NCI-H460 (cell line): ENCODE results near the gene MRTFA. TPM values are rescaled to one million over a fixed set of nuclear protein-coding genes. Genes with fewer than 3 reads are reported as not detected.

Experiments used
- DNase-seq: peaks from one replicate; pipeline ENCODE4 v3.0.0-alpha.2; 2016; ENCODE audit warnings: low read depth; ENCODE audit errors: extremely low read depth
- total RNA-seq: library from RNA; depleted of rRNA; stranded (reverse); fragments of >200 nt; shearing (Covaris generic); gene quantifications from 2 replicates; pipeline ENCODE4 v1.2.3, GENCODE V29; 2014

Gene MRTFA
- total RNA-seq, 1 experiment from 2014 or later: 5.7 TPM

DNA sequence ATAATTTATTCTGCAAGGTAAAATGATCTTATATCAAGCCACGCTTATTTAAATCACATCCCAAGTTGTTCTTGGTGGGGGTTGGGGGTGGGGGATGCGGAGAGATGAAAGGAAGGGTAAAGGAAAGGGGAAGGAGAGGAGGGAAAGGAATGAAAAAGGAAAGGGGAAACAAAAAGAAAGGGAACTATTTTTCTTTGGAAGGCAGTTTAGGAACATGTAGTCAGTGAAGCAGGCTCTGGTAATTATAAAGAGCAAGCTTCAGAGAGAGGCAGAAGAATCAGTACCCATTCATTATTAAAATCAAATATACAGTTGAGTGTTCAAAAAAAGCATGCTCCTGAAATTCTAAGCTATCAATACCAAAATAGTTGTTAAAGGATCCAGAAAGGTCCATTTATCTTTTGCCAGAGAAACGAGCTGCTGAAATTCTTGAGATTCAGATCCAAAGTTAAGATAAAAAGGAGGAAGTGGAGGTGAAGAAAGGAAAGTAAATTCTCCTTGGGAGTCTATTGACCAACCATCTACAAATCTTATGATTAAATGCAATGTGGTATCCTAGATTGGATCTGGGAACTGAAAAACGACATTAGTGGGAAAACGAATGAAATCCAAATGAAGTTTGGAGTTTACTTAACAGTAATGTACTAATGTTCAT lies 158.7 kb downstream of the MRTFA start:
- DNase-seq: no peak

GRCh38 chr22:40476341-40476740 lies 160.2 kb downstream of the MRTFA start:
- DNase-seq: no peak

GRCh38 chr22:40473703-40474102 lies 162.8 kb downstream of the MRTFA start:
- DNase-seq: no peak

GRCh38 chr22:40472579-40472978 lies 163.9 kb downstream of the MRTFA start:
- DNase-seq: no peak

DNA sequence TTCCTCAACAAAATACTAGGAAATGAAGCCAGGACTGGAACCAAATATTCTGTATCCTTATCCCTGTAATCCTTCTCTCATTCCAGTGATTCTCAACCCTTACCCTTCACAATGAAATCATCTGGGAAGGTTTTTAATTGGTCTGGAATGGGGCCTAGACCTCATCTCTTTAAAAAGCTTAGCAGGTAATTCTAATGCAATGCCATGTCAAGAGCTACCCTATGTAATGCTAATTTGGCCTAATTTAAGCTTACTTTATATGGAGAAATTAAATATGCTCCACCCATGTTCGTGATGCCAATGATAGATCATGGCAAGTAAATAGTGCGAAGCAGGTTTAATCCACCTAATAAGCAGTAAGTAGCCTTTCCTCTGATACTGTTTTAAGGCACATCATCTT lies 164.5 kb downstream of the MRTFA start:
- DNase-seq: no peak

DNA sequence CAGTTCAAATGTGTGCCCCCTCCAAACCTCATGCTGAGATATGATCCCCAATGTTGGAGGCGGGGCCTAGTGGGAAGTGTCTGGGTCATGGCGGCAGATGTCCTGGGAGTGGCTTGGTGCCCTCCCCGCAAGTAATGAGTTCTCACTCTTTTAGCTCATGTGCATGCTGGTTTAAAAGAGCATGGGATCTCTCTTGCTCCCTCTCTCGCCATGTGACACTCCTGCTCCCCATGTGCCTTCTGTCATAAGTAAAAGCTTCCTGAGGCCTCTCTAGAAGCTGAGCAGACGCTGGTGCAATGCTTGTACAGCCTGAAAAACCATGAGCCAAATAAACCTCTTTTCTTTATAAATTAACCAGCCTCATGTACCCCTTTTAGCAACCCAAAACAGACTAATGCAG lies 167.3 kb downstream of the MRTFA start:
- DNase-seq: no peak

DNA sequence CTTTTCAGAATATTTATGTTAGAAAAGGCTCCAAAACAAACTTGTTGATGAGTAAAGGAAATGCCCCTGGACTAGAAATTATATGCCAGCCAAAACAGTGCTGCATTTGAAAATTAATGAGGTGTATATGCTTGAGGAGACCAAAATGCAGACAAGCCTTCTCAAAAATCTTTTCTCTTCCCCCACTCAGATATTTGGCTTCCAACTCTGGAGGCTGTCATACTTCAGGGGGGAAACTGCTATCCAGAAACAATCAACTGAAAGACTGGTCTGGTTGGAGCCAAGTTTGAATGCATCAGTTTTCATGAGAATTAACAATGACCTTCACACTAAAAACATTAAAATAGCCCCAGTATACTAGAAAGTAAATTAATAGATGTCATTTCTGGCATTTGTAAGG lies 167.9 kb downstream of the MRTFA start:
- no peak for DNase-seq

GRCh38 chr22:40466976-40467375 lies 169.5 kb downstream of the MRTFA start:
- DNase-seq: no peak

DNA sequence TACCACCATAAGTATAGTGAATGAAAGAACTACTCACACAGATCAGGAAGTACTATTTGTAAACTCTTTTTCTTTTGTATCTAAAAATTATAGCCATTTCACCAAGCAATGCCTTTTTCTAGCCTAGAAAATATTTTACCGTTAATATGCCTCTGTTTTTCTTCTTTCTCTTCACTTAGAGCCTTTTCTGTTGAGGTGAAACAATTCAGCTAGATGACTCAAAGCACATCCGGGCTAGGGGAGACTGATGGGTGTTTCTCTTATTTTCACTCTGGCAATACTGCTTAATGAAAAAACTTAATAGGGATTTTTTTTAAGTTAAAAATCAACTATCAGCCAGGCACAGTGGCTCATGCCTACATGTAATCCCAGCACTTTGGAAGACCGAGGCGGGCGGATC lies 172.8 kb downstream of the MRTFA start:
- DNase-seq: no peak

- no peak for DNase-seq
Observed at GRCh38 chr22:40463017-40463631, 173.4 kb downstream of the MRTFA start.

DNA sequence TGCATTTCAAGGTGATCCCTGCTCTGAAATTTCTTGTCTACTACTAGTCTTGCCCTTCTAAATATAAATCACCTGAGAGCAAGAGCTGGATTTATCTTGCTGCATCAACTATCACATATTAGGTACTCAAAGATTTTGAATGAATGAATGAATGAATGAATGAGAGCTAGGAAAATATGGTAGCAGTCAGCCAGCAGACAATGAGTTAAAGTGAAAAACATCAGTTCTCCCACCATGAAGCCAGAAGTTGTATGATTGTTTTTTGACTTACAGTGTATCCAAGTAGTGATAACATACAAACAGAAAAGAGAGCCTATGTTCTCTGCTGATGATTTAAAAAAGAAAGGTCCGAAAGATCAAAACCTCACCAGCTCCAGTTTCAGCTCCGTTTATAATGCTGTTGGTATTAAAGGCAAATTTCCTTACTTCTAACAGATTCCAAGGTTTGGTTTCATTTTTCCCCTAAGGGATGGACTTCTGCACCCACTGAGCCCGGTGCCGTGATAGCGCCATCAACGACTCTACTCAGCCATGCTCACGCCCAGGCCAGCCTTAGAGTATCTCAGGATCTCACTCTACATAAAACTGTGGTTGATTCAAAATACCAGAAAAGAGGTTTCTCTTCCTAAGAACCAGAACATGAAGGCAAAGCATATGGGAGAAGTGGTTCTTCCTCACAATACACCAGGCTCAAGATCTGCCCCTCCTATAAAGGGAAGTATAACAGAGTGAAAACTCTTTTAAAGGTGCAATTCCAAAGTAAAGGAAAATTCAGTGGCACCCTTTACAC lies 174.1 kb downstream of the MRTFA start:
- no peak for DNase-seq

DNA sequence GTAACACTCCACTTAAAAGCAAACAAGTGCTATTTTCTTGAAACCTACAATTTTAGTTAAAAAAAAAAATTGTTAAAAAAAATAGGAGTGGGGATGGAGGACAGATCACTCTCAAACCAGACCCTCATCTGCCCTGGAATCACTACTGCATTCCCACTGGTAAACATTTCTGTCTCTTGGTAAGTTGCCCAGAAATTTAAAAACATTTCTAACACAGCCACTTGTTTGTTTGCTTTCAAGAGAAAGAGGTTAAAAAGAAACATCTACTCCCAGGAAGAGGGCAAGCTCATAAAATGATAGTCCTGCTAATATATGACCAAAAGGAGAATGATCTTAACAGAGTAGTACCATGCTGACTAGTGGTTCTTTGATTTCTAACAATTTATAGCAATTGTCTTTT lies 182.8 kb downstream of the MRTFA start:
- no peak for DNase-seq

- DNase-seq: no peak
Observed at GRCh38 chr22:40452730-40453487, 183.6 kb downstream of the MRTFA start.

- DNase-seq: no peak
Observed at GRCh38 chr22:40451210-40451609, 185.3 kb downstream of the MRTFA start.

- no peak for DNase-seq
Observed at GRCh38 chr22:40450616-40451015, 185.9 kb downstream of the MRTFA start.

DNA sequence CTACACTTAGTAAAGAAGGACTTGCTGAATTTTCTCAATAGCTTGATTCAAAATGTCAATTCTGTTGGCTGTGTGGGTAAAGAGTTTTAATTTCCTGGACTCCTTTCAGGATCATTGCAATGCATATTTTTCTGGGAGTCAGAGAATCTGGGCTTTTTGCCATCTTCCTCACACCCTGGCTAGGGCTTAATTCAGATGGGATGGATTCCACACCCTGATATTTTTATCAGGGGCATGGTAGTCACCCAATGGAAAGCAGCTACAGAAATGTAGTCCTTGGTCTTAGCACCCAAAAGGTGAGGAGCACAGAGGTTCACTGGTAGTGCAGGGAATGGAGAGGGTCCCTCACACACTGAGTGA lies 186.9 kb downstream of the MRTFA start:
- no peak for DNase-seq

GRCh38 chr22:40446203-40446602 lies 190.3 kb downstream of the MRTFA start:
- DNase-seq: no peak

DNA sequence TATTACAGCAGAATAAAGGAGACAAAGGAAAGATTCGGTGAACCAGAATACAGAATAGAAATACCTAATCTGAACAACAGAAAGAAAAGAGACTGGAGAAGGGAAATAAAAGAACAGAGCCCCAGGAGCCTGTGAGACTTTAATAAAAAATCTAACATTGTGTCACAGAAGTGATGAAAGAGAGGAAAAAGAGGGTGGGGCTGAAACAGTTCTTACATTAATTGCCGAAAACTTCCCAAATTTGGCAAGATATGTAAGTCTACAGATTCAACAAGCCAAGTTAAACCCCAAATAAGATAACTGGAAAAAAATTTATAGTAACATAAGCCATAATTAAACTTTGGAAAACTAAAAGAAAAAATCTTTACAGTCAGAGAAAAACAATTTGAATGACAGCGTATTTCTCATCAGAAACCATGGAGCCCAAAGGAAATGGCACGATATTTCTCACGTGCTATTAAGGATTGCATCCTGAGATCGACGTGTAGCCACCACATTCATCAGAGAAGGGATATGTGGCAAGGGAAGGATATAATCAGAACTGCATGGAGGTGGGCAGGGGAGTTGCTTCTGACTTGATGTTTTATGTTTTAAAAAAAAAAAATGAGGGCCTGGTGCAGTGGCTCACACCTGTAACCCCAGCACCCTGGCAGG lies 192.2 kb downstream of the MRTFA start:
- DNase-seq: no peak

DNA sequence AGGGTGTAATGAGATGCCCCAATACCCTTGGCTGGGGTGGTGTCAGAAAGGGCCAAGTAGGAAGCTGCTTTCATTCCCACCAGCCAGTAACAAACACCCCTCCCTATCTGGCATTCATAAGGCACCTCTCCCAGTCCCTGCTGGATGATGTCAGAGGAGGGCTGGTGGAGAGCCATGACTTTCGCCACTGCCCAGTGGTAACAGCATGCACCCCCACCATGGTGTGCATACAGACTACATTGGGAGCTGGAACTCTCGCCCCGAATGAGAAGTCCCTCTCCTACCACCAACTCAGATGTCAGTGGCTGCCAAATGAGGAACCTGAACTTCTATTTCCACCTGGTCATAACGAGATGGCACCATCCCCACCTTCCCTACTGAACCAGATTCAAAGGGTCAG lies 192.8 kb downstream of the MRTFA start:
- DNase-seq: no peak

GRCh38 chr22:40441761-40442390 lies 194.6 kb downstream of the MRTFA start:
- DNase-seq: no peak
